Osteoblast (primary cell): Measurements from ENCODE around the gene NEK8. TPM values are rescaled to one million over a fixed set of nuclear protein-coding genes. Genes with fewer than 3 reads are reported as not detected.
A peak's percentile ranks its signal among the peaks of the same experiment; 100 is the strongest.

ENCODE experiments used
- DNase-seq: peaks from one replicate; pipeline ENCODE4 v3.0.0; 2011; ENCODE audit warnings: low spot score, mixed read lengths; ENCODE audit not compliant: insufficient read length; ENCODE audit errors: missing footprints
- H2AFZ ChIP-seq: 2 replicates; pipeline ENCODE4 v1.6.0; 2011; ENCODE audit warnings: mild to moderate bottlenecking, low read length
- H3K27ac ChIP-seq: 2 replicates; pipeline ENCODE4 v1.5.1; 2011; ENCODE audit warnings: mild to moderate bottlenecking, low read depth, low read length, moderate library complexity
- H3K27me3 ChIP-seq: 2 replicates; pipeline ENCODE4 v1.6.0; 2012; ENCODE audit warnings: mild to moderate bottlenecking, control low read depth, inconsistent platforms, low read length, moderate library complexity; ENCODE audit not compliant: insufficient read depth
- H3K36me3 ChIP-seq: 2 replicates; pipeline ENCODE4 v1.5.1; 2011; ENCODE audit warnings: mild to moderate bottlenecking, low read length, control low read depth, moderate library complexity; ENCODE audit not compliant: insufficient read depth
- H3K4me1 ChIP-seq: 2 replicates; pipeline ENCODE4 v1.5.1; 2011; ENCODE audit warnings: mild to moderate bottlenecking, low read length, control low read depth, moderate library complexity; ENCODE audit not compliant: insufficient read depth
- H3K4me2 ChIP-seq: 2 replicates; pipeline ENCODE4 v1.6.0; 2011; ENCODE audit warnings: mild to moderate bottlenecking, low read length; ENCODE audit not compliant: insufficient read depth
- H3K4me3 ChIP-seq: fragments of 200-600 bp; sonication (generic); 3 replicates; pipeline ENCODE4 v1.5.1; 2012; ENCODE audit warnings: mild to moderate bottlenecking, low read length, inconsistent platforms; ENCODE audit not compliant: insufficient read depth
- H3K79me2 ChIP-seq: 2 replicates; pipeline ENCODE4 v1.6.0; 2012; ENCODE audit warnings: mild to moderate bottlenecking, low read length, control low read depth, inconsistent platforms; ENCODE audit not compliant: insufficient read depth
- H3K9me3 ChIP-seq: 2 replicates; pipeline ENCODE4 v1.5.1; 2011; ENCODE audit warnings: low read depth, low read length, control low read depth
- H4K20me1 ChIP-seq: 2 replicates; pipeline ENCODE4 v1.6.0; 2012; ENCODE audit warnings: mild to moderate bottlenecking, low read length, control low read depth; ENCODE audit not compliant: insufficient read depth
- total RNA-seq: library from RNA; depleted of rRNA; stranded (reverse); fragments of >200 nt; gene quantifications from 2 replicates; pipeline ENCODE4 v1.2.3, GENCODE V29; 2012
- TF ChIP-seq, protein P1 (sequence below): IDR thresholded peaks from 2 replicates; pipeline ENCODE4 v1.5.1; 2011; ENCODE audit warnings: mild to moderate bottlenecking, low read depth, low read length, moderate library complexity; ENCODE audit errors: extremely low read depth

Gene NEK8
- total RNA-seq, 1 donor, result 7.2 TPM

DNA sequence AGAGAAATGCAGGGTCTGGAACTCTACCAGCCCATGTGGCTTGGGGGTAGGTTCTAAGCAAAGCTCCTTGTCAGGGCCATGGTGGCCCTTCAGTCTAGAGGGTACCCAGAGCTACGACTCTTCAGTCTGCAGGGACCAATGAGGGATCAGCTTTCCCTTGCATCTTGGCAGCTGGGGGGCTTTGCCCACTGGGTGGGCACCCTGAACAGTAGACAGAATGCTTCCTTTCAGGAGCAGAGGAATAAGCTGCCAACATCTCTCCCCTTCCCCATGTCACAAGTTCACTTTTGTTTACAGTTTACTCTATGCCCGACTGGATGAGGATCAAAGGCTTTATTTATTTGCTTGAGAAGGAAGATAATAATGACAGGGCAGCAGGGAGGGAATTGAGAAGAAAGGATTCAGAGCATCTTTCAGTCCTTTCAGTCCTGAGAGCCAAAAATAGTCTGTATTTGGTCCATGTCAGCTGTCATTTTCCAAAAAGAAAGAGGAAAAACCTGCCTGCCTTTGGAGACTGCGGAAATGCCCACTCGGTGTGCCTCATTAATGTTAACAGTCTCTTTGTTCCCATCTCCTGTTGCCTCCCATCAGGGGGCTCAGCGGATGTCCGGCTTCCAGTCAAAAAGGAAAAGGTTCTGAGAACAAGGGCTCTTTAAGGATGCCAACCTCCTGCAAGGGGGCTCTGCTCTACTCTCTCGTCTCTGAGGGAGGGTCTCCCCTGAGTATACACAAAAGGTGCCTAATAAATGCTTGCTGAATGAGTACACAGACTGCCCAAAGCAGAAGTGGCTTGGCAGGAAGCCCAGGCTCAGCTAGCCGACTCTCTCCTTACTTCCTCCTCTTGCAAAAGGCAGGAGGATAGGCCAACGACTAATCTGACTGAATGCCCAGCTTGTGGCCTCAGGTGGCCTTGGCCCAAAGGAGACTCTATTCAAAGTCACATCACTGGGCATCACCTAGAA, 32.3 kb downstream of the NEK8 start:
- H3K9me3 ChIP-seq, result no peaks in the 10 kb centered on the region
- no peak overlapping the region for H3K4me2 ChIP-seq
- H4K20me1 ChIP-seq, result peaks cover 30% of the 10 kb centered on the region
- no peak overlapping the region for H3K4me3 ChIP-seq
- TF ChIP-seq, protein P1, sequence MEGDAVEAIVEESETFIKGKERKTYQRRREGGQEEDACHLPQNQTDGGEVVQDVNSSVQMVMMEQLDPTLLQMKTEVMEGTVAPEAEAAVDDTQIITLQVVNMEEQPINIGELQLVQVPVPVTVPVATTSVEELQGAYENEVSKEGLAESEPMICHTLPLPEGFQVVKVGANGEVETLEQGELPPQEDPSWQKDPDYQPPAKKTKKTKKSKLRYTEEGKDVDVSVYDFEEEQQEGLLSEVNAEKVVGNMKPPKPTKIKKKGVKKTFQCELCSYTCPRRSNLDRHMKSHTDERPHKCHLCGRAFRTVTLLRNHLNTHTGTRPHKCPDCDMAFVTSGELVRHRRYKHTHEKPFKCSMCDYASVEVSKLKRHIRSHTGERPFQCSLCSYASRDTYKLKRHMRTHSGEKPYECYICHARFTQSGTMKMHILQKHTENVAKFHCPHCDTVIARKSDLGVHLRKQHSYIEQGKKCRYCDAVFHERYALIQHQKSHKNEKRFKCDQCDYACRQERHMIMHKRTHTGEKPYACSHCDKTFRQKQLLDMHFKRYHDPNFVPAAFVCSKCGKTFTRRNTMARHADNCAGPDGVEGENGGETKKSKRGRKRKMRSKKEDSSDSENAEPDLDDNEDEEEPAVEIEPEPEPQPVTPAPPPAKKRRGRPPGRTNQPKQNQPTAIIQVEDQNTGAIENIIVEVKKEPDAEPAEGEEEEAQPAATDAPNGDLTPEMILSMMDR, result no peak
- peaks cover 40% of the 10 kb centered on the region for H3K36me3 ChIP-seq
- no peak overlapping the region for H3K27ac ChIP-seq
- H3K27me3 ChIP-seq, result no peaks in the 10 kb centered on the region
- peak; percentile 71 for DNase-seq
- peaks cover 8% of the 10 kb centered on the region for H3K79me2 ChIP-seq
- H3K4me1 ChIP-seq, result peaks cover 5% of the 10 kb centered on the region
- H2AFZ ChIP-seq, result no peak overlapping the region

DNA sequence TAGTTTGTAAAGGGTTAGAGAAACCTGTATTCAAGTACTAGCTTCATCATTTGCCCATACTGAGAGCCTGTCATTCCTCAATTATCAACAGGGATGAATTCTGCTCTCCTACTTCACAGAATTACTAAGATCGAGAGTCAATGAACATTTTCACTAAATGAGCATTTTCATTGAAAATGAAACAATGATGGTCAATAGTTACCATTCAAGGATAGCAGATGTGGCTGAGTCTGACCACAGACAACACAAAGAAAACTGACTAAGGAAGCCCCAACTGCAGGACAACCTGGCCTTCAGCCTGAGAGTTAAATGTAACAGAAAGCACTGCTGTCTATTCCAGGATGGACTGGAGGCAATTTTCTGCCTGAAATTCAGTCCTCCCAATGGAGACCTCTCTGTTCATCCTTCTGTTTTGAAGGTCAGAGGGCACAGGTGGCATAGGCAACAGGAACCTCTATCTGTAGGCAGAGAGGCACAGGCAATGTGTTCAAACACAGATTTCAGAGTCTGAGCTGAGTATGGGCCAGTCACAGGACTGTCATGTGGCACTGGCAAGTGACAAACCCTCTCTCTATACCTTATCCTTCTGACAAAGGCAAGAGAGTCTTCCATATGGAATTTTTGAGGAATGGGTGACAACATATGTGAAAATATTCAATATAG, 34.7 kb downstream of the NEK8 start:
- H3K4me1 ChIP-seq, result peaks cover 5% of the 10 kb centered on the region
- peak; percentile 26 for DNase-seq
- H3K4me3 ChIP-seq, result no peak overlapping the region
- no peak overlapping the region for H3K4me2 ChIP-seq
- peaks cover 31% of the 10 kb centered on the region for H3K36me3 ChIP-seq
- H3K27me3 ChIP-seq, result no peaks in the 10 kb centered on the region
- peaks cover 31% of the 10 kb centered on the region for H4K20me1 ChIP-seq
- H2AFZ ChIP-seq, result no peak overlapping the region
- H3K9me3 ChIP-seq, result no peaks in the 10 kb centered on the region
- H3K27ac ChIP-seq, result no peak overlapping the region
- TF ChIP-seq, protein P1, result no peak
- peaks cover 23% of the 10 kb centered on the region for H3K79me2 ChIP-seq

DNA sequence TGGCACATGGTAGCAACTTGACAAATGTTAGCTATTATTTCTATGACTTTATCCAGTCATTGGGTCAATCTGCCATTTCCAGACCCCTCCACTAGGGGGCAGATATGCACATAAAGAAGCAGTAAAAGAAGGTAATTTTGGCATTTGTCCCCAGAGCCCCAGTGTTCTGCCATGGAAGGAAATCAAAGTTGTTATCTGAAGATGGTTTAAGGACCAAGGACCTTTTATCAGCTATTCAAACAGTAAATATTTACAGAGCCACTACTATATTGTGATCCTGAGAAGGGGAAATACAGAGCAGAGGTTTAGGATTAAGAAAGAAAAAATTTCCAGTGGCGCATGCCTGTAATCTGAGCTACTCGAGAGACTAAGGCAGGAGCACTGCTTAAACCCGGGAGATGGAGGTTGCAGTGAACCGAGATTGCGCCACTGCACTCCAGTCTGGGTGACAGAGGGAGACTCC, 35.2 kb downstream of the NEK8 start:
- H3K79me2 ChIP-seq, result peaks cover 26% of the 10 kb centered on the region
- no peak overlapping the region for H2AFZ ChIP-seq
- no peak overlapping the region for H3K4me3 ChIP-seq
- H4K20me1 ChIP-seq, result peaks cover 31% of the 10 kb centered on the region
- DNase-seq, result peak; percentile 81
- no peaks in the 10 kb centered on the region for H3K27me3 ChIP-seq
- no peak overlapping the region for H3K4me2 ChIP-seq
- TF ChIP-seq, protein P1, result peak; percentile 92
- no peaks in the 10 kb centered on the region for H3K9me3 ChIP-seq
- H3K27ac ChIP-seq, result no peak overlapping the region
- peaks cover 5% of the 10 kb centered on the region for H3K4me1 ChIP-seq
- peaks cover 25% of the 10 kb centered on the region for H3K36me3 ChIP-seq

DNA sequence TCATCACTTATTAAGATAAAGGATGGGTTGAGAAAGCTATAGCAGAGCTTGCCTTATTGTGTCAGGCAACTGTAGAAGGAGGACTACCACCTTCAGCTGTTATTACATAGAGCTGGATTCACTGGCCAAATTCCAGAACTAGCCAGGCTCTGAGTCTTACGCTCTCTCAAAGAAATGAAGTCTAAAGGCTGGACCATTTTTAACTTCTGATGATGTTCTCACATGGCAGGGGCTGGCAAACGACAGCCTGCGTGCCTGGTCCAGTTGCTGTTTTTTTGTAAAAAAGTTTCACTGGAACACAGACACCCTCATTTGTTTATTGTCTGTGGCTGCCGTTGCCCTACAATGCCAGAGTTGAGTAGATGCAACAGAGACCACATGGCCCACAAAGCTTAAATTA, 36.5 kb downstream of the NEK8 start:
- no peak overlapping the region for H3K27ac ChIP-seq
- no peak overlapping the region for H3K4me2 ChIP-seq
- H3K4me1 ChIP-seq, result peaks cover 5% of the 10 kb centered on the region
- TF ChIP-seq, protein P1, result no peak
- H3K36me3 ChIP-seq, result peaks cover 14% of the 10 kb centered on the region
- DNase-seq, result no peak
- peaks cover 33% of the 10 kb centered on the region for H3K79me2 ChIP-seq
- no peak overlapping the region for H2AFZ ChIP-seq
- no peaks in the 10 kb centered on the region for H3K27me3 ChIP-seq
- no peak overlapping the region for H3K4me3 ChIP-seq
- no peaks in the 10 kb centered on the region for H3K9me3 ChIP-seq
- peaks cover 30% of the 10 kb centered on the region for H4K20me1 ChIP-seq
